ENCODE measurements around the gene ZNF354B.

DNA sequence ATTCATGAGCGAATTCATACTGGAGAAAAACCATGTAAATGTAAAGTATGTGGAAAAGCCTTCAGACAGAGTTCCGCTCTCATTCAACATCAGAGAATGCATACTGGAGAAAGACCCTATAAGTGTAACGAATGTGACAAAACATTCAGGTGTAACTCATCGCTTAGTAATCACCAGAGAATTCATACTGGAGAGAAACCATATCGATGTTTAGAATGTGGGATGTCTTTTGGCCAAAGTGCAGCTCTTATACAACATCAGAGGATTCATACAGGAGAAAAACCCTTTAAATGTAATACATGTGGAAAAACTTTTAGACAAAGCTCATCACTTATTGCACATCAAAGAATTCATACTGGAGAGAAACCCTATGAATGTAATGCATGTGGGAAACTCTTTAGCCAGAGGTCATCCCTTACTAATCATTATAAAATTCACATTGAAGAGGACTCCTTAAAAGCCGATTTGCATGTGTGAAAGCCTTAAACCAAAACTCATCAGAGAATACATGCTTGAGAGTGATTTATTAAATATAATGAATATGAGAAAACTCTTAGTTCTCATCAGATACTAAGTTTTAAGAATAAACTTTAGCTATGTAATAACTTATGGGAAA lies 24.2 kb downstream of the ZNF354B start:
- TF ChIP-seq, protein P1, sequence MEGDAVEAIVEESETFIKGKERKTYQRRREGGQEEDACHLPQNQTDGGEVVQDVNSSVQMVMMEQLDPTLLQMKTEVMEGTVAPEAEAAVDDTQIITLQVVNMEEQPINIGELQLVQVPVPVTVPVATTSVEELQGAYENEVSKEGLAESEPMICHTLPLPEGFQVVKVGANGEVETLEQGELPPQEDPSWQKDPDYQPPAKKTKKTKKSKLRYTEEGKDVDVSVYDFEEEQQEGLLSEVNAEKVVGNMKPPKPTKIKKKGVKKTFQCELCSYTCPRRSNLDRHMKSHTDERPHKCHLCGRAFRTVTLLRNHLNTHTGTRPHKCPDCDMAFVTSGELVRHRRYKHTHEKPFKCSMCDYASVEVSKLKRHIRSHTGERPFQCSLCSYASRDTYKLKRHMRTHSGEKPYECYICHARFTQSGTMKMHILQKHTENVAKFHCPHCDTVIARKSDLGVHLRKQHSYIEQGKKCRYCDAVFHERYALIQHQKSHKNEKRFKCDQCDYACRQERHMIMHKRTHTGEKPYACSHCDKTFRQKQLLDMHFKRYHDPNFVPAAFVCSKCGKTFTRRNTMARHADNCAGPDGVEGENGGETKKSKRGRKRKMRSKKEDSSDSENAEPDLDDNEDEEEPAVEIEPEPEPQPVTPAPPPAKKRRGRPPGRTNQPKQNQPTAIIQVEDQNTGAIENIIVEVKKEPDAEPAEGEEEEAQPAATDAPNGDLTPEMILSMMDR (IDR thresholded peaks at IDR 0.05; ENCODE audit: poor library complexity, severe bottlenecking): no peak
- TF ChIP-seq SMC3 (conservative IDR thresholded peaks at IDR 0.05; ENCODE audit: poor library complexity) (no peak), POLR2AphosphoS5 (IDR thresholded peaks at IDR 0.05) (no peak), EZH2 (IDR thresholded peaks at IDR 0.05; ENCODE audit: borderline replicate concordance, insufficient read depth, low read length, poor library complexity, severe bottlenecking) (no peak), MXI1 (conservative IDR thresholded peaks at IDR 0.05; ENCODE audit: poor library complexity, severe bottlenecking) (no peak), RAD21 (conservative IDR thresholded peaks at IDR 0.05) (no peak), EP300 (conservative IDR thresholded peaks at IDR 0.05; ENCODE audit: poor library complexity, severe bottlenecking) (no peak), TAF1 (IDR thresholded peaks at IDR 0.05; ENCODE audit: low read depth) (no peak)
- TF ChIP-seq, protein P2, sequence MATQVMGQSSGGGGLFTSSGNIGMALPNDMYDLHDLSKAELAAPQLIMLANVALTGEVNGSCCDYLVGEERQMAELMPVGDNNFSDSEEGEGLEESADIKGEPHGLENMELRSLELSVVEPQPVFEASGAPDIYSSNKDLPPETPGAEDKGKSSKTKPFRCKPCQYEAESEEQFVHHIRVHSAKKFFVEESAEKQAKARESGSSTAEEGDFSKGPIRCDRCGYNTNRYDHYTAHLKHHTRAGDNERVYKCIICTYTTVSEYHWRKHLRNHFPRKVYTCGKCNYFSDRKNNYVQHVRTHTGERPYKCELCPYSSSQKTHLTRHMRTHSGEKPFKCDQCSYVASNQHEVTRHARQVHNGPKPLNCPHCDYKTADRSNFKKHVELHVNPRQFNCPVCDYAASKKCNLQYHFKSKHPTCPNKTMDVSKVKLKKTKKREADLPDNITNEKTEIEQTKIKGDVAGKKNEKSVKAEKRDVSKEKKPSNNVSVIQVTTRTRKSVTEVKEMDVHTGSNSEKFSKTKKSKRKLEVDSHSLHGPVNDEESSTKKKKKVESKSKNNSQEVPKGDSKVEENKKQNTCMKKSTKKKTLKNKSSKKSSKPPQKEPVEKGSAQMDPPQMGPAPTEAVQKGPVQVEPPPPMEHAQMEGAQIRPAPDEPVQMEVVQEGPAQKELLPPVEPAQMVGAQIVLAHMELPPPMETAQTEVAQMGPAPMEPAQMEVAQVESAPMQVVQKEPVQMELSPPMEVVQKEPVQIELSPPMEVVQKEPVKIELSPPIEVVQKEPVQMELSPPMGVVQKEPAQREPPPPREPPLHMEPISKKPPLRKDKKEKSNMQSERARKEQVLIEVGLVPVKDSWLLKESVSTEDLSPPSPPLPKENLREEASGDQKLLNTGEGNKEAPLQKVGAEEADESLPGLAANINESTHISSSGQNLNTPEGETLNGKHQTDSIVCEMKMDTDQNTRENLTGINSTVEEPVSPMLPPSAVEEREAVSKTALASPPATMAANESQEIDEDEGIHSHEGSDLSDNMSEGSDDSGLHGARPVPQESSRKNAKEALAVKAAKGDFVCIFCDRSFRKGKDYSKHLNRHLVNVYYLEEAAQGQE (IDR thresholded peaks at IDR 0.05; ENCODE audit: borderline replicate concordance): no peak

Data from neural cell (in vitro differentiated cells).